Epithelial cell of proximal tubule (primary cell): Measurements from ENCODE around the gene AMZ1. TPM values are rescaled to one million over a fixed set of nuclear protein-coding genes. Genes with fewer than 3 reads are reported as not detected.
"Not testable (repeated sequence)": the region's sequence is repeated elsewhere in the genome, so short reads cannot be mapped to it uniquely, and the experiment has no call there.

Source experiments
- DNase-seq: peaks from one replicate; pipeline ENCODE4 v3.0.0-alpha.2; 2011; ENCODE audit warnings: low read depth
- H3K4me3 ChIP-seq: 2 replicates; pipeline ENCODE4 v1.5.1; 2011; ENCODE audit warnings: low read depth, mild to moderate bottlenecking, low read length
- total RNA-seq: library from RNA; depleted of rRNA; stranded (reverse); fragments of >200 nt; gene quantifications from 2 replicates; pipeline ENCODE4 v1.2.3, GENCODE V29; 2015
- TF ChIP-seq, protein P1 (sequence below): conservative IDR thresholded peaks from 2 replicates; pipeline ENCODE4 v1.5.1; 2012; ENCODE audit warnings: low read depth, mild to moderate bottlenecking, low read length

AMZ1 gene
- total RNA-seq, 1 donor from 2014 or later, result 0.29 TPM

DNA sequence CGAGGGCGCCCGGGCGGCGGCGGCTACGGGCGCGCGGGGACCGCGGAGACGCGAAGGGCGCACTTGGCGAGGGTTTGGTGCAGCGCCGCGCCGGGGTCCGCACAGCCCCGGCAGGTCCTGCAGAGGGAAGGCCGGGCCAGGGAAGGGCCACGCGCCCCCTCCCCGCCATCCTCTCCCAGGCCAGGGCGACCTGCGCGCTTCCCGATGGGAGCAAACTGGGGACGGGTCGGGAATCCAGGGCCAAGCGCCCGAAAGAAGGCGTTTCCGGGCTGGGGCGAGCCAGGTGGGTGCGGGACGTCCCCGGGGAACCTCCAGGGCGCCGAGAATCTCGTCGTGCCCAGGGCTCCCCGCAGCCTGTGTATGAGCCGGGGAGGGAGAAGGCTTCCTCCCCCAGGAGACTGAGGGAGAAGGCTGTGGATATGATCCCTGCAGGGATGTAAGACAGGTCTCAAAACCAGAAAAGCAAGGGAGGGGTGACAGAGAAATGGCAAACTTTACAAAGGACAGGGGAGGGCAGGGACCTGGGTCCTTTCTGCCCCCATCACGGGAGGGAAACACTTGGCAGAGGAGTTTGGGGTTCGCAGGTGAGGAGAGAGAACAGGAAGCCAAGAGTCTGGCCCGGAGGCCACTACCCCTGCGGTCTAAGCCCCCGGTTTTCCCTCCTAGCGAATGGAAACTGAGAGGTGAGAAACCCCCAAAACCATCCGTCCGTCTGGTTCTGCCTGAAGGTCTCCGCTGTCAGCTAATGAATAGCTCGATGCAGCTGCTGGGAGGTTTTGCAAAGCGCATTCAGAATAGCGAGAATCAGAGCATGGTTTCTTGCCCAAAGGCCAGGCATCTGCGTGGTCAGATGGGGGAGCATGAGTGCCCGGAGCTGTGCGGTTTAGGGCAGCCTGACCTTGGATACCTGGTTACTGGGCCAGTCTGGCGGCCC, 674 bp downstream of the AMZ1 start:
- no peak for DNase-seq
- TF ChIP-seq, protein P1, sequence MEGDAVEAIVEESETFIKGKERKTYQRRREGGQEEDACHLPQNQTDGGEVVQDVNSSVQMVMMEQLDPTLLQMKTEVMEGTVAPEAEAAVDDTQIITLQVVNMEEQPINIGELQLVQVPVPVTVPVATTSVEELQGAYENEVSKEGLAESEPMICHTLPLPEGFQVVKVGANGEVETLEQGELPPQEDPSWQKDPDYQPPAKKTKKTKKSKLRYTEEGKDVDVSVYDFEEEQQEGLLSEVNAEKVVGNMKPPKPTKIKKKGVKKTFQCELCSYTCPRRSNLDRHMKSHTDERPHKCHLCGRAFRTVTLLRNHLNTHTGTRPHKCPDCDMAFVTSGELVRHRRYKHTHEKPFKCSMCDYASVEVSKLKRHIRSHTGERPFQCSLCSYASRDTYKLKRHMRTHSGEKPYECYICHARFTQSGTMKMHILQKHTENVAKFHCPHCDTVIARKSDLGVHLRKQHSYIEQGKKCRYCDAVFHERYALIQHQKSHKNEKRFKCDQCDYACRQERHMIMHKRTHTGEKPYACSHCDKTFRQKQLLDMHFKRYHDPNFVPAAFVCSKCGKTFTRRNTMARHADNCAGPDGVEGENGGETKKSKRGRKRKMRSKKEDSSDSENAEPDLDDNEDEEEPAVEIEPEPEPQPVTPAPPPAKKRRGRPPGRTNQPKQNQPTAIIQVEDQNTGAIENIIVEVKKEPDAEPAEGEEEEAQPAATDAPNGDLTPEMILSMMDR, result no peak
- H3K4me3 ChIP-seq, result no peak overlapping the region

DNA sequence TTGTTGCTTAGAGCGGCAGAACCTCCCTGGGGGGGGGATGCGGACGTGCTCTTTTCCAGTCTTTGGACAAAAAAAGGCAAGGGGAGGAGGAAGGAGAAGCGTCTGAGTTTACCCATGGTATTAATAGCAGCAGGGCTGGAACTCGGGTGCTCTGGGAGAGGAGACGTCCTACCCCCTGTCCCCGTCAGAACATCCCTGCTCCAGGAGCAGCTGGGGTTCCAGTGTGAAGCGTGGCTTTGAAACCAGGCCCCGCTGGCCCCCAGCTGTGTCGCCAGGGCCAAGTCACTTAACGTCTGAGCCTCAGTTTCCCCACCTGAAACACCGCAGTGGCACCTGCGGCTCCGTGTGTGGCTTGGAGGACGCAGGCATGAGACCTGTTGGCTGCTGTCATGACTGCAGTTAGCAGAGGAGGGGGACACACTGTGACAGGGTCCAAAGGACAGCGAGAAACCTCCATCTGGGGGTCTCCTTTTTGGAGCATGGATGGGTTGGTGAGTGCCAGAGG, 1.4 kb downstream of the AMZ1 start:
- no peak overlapping the region for H3K4me3 ChIP-seq
- TF ChIP-seq, protein P1, result no peak
- DNase-seq, result no peak

DNA sequence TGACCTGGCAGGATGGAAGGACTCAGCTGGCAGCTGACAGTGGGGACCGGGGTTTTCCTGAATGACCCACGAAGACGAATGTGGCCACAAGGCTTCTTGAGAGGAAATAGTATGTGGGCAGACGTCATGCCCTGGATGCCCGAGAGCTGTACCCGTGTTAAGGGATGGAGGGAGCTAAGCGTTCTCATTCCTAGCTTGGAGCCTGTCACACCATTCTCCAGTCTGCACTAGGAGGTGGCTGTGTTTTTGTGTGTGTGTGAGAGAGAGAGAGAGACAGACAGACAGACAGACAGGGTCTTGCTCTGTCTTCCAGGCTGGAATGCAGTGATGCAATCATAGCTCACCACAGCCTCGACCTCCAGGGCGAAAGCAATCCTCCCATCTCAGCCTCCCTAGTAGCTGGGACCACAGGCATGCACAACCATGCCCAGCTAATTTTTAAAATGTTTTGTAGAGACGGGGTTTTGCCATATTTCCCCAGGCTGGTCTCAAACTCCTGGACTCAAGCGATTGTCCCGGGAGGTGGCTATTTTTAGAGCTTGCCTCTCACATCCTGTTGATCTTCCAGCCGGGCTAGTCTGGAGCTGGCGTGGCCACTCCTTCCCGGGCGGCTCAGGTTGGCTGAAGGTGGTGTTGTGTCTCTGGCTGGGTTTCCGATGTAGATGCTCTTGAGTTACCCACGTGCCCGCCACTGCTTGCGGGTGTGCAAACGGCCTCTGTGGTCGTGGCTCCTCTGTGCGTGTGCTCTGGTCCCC, 2.1 kb downstream of the AMZ1 start:
- TF ChIP-seq, protein P1, result no peak
- no peak for DNase-seq

DNA sequence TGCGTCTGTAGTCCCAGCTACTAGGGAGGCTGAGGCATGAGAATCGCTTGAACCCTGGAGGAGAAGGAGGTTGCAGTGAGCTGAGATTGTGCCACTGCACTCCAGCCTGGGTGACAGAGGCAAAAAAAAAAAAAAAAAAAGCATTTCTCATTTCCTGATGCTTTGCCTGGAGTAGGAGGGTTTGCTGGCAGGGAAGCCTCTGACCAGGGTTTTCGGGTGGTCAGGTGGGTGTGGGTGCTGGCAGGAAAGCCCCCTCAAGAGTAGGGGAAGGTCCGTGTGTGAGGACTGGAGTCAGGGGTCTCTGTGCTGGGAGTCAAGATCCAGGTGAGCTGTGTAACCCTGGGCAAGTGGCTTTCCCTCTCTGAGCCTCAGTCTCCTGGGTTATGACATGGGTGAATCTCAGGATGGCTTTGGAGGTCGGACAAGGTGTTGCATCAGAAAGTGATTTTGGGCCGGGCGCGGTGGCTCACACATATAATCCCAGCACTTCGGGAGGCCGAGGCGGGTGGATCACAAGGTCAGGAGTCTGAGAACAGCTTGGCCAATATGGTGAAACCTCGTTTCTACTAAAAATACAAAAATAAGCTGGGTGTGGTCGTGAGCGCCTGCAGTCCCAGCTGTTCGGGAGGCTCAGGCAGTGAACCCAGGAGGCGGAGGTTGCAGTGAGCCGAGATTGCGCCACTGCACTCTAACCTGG, 3.2 kb downstream of the AMZ1 start:
- TF ChIP-seq, protein P1, result no peak
- DNase-seq, result no peak
- no peak overlapping the region for H3K4me3 ChIP-seq

More for the DNA sequence above, 2.1 kb downstream of the AMZ1 start:
- H3K4me3 ChIP-seq, result no peak overlapping the region

DNA sequence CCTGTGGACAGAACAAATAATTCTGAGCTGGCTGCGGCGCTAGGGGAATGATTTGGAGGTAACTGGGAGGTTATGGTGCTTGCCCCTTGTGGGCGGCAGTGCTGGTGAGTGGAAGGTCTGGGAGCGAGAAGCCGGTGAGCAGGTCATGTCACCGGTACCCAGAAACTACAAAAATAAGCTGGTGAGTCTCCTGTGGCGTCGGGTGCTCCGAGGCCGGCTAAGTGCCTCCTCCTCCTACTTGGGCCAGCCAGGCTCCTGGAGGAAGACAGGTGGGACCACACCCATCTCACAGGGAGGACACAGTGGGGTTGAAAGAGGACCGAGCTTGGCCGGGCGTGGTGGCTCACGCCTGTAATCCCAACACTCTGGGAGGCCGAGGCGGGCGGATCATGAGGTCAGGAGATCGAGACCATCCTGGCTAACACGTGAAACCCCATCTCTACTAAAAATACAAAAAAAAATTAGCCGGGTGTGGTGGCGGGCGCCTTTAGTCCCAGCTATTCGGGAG, 4.0 kb downstream of the AMZ1 start:
- not testable (repeated sequence) for H3K4me3 ChIP-seq, DNase-seq

DNA sequence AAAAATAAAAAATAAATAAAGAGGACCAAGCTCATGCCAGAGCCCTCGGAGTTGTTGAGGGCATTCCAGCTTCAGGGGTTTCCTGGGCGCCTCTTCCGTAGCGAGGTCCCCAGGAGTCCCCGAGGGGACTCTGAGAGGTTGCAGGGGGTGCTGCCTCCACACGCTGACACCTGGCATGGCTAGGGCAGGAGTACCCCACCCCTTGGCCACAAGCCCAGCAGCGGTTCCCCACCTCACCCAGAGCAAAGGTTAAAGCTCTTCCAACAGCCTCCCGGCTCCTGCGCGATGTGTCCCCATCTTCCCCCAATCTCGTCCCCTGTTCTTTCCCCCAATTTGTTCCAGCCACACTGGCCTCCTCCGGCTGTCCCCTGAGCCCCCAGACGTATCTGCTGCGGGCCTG, 4.5 kb downstream of the AMZ1 start:
- TF ChIP-seq, protein P1, result no peak
- no peak overlapping the region for H3K4me3 ChIP-seq
- no peak for DNase-seq

DNA sequence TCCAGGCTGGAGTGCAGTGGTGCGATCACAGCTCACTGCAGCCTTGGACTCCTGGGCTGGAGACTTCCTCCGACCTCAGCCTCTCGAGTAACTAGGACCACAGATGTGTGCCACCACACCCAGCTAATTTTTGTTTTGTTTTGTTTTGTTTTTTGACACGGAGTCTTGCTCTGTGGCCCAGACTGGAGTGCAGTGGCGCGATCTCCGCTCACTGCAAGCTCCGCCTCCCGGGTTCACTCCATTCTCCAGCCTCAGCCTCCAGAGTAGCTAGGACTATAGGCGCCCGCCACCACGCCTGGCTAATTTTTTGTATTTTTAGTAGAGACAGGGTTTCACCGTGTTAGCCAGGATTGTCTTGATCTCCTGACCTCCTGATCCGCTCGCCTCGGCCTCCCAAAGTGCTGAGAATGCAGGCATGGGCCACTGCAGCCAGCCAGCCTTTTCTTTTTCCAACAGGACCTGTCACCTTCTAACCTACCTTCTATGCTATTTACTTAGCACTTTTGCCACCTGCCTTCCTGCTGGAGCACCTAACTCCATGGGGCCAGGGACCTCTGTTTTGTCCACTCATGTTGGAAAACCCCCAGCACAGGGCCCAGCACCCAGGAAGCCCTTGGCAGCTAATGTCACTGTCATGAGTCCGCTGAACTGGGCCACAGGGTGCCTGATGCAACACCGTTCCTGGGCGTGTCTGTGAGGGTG, 5.6 kb downstream of the AMZ1 start:
- H3K4me3 ChIP-seq, DNase-seq: not testable (repeated sequence)

DNA sequence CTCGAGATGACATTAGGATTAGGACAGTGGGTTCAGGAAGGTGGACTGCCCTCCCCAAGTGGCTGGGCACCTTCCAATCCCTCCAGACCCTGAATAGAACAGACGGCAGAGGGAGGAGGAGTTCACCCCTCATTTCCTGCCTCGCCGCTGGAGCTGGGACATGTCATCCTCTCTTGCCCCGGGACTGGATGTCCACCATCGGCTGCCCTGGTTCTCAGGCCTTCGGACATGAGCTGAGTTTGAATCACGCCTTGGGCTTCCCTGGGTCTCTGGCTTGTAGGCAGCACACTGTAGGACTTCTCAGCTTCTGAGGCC, 6.1 kb downstream of the AMZ1 start:
- not testable (repeated sequence) for H3K4me3 ChIP-seq, DNase-seq
